ACC112 (cell line): ENCODE results near the gene CARMIL1.

Experiments used
- H2AFZ ChIP-seq: fragments of 200-600 bp; sonication (generic); one replicate; pipeline ENCODE4 v1.6.0; 2017; ENCODE audit warnings: antibody characterized with exemption, low read length; ENCODE audit not compliant: unreplicated experiment
- H3K27ac ChIP-seq: fragments of 200-600 bp; sonication (generic); 2 replicates; pipeline ENCODE4 v1.5.1; 2014; ENCODE audit warnings: low read depth, mild to moderate bottlenecking, antibody characterized with exemption, low read length, moderate library complexity
- H3K27me3 ChIP-seq: fragments of 200-600 bp; sonication (generic); 2 replicates; pipeline ENCODE4 v1.6.1; 2014; ENCODE audit warnings: mild to moderate bottlenecking, antibody characterized with exemption, low read length, moderate library complexity, mixed read lengths; ENCODE audit not compliant: insufficient read depth
- H3K36me3 ChIP-seq: fragments of 200-600 bp; sonication (generic); 2 replicates; pipeline ENCODE4 v1.6.1; 2016; ENCODE audit warnings: mild to moderate bottlenecking, antibody characterized with exemption, low read length, moderate library complexity, mixed read lengths; ENCODE audit not compliant: insufficient read depth
- H3K4me1 ChIP-seq: fragments of 200-600 bp; sonication (generic); one replicate; pipeline ENCODE4 v1.6.1; 2016; ENCODE audit warnings: low read length, mixed read lengths; ENCODE audit not compliant: insufficient read depth, unreplicated experiment, control insufficient read depth
- H3K4me3 ChIP-seq: fragments of 200-600 bp; sonication (generic); 2 replicates; pipeline ENCODE4 v1.5.1; 2014; ENCODE audit warnings: mild to moderate bottlenecking, low read depth, low read length
- H3K79me2 ChIP-seq: fragments of 200-600 bp; sonication (generic); one replicate; pipeline ENCODE4 v1.6.0; 2016; ENCODE audit warnings: low read length; ENCODE audit not compliant: control insufficient read depth, unreplicated experiment, insufficient read depth

Gene CARMIL1

DNA sequence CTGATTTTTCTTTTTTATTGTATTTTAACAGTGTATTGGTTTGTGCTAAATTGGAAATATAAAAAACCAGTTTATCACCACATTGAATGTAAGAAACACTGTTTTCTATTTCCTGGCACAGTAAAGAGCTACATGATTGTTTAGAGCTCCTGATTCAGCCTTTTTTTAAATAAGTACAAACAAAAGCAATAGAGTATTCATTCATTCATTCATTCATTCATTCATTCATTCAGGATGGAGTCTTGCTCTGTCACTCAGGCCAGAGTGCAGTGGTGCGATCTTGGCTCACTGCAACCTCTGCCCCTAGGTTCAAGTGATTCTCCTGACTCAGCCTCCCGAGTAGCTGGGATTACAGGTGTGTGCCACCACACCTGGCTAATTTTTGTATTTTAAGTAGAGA, 276.0 kb downstream of the CARMIL1 start:
- no peaks in the 10 kb centered on the region for H3K27me3 ChIP-seq
- no peak overlapping the region for H2AFZ ChIP-seq
- no peaks in the 10 kb centered on the region for H3K36me3 ChIP-seq
- no peak overlapping the region for H3K4me3 ChIP-seq
- H3K4me1 ChIP-seq, result no peaks in the 10 kb centered on the region
- no peaks in the 10 kb centered on the region for H3K79me2 ChIP-seq
- no peak overlapping the region for H3K27ac ChIP-seq

- no peak overlapping the region for H2AFZ ChIP-seq
- H3K4me1 ChIP-seq, result no peaks in the 10 kb centered on the region
- H3K27me3 ChIP-seq, result no peaks in the 10 kb centered on the region
- no peak overlapping the region for H3K27ac ChIP-seq
- no peak overlapping the region for H3K4me3 ChIP-seq
- no peaks in the 10 kb centered on the region for H3K79me2 ChIP-seq
- H3K36me3 ChIP-seq, result no peaks in the 10 kb centered on the region
Observed at GRCh38 chr6:25556516-25556915, 277.3 kb downstream of the CARMIL1 start.

- no peak overlapping the region for H2AFZ ChIP-seq
- no peaks in the 10 kb centered on the region for H3K79me2 ChIP-seq
- no peaks in the 10 kb centered on the region for H3K27me3 ChIP-seq
- H3K4me1 ChIP-seq, result no peaks in the 10 kb centered on the region
- H3K4me3 ChIP-seq, result no peak overlapping the region
- no peaks in the 10 kb centered on the region for H3K36me3 ChIP-seq
- no peak overlapping the region for H3K27ac ChIP-seq
Observed at GRCh38 chr6:25558155-25558817, 279.1 kb downstream of the CARMIL1 start.

DNA sequence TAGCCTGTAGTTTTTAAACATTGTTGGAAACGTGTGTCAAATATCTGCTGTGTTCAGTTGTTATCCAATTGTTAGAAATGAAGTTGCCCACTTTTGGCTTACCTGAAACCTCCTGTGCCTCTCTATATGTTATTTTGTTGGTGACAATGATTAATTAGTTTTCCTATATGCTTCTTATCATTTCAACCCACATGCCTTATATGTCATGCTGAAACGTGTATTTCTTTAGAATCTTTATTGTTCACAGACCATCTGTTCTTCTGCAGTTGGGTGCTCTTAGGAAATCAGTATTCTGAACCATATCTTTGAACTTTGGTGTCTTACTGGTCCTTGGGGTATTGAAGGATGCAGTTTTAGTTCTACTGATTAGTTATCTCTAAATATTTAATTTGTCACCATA, 281.7 kb downstream of the CARMIL1 start:
- H3K4me3 ChIP-seq, result no peak overlapping the region
- H3K79me2 ChIP-seq, result no peaks in the 10 kb centered on the region
- no peak overlapping the region for H2AFZ ChIP-seq
- H3K27ac ChIP-seq, result no peak overlapping the region
- H3K4me1 ChIP-seq, result no peaks in the 10 kb centered on the region
- no peaks in the 10 kb centered on the region for H3K36me3 ChIP-seq
- no peaks in the 10 kb centered on the region for H3K27me3 ChIP-seq

DNA sequence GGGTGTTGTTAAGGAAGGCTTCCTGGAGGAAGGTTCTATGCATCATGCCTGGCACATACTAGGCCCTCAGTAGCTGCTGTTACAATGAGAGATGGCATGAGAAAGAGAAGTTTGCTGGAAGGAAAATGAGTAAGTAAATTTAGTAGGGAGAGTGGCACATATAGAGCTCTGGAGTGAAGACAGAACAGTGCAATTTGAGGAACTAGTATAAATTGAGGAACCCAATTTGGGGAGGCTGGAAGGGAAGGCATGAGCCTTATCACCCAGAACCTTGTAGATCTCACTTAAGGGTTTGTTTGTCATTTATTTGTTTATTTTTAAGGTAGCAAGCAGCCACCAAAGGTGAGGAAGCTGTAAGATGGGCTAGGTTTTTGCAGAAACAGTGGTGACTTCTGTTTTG, 285.8 kb downstream of the CARMIL1 start:
- Histone ChIP-seq H3K27ac (no peak overlapping the region), H3K27me3 (no peaks in the 10 kb centered on the region), H3K36me3 (no peaks in the 10 kb centered on the region), H3K79me2 (no peaks in the 10 kb centered on the region), H3K4me3 (no peak overlapping the region), H2AFZ (no peak overlapping the region), H3K4me1 (no peaks in the 10 kb centered on the region)

GRCh38 chr6:25570578-25570977, 291.4 kb downstream of the CARMIL1 start:
- Histone ChIP-seq H3K4me3 (no peak overlapping the region), H3K4me1 (peaks cover 5% of the 10 kb centered on the region)

DNA sequence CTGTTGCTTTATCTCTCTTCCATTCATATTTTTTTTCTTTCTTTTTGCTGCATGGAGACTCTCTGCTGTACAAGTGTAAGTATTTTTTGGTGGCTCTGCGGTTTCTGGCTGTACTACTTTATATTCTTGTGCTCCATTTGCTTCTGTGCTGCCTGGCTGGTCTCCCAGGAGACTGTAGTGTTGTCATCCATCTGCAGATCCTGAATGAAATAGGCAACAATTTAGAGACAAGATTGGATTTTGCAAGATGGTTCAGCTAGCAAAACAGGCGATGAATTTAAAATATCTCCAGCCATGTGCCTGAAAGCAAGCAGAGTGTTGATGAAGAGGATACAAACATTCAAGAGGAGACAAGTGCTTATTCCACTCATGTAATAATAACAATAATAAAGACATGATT, 297.7 kb downstream of the CARMIL1 start:
- H3K4me1 ChIP-seq, result no peaks in the 10 kb centered on the region
- H3K79me2 ChIP-seq, result no peaks in the 10 kb centered on the region
- H3K36me3 ChIP-seq, result no peaks in the 10 kb centered on the region
- no peak overlapping the region for H2AFZ ChIP-seq
- H3K4me3 ChIP-seq, result no peak overlapping the region
- H3K27me3 ChIP-seq, result no peaks in the 10 kb centered on the region
- H3K27ac ChIP-seq, result no peak overlapping the region

More at GRCh38 chr6:25570578-25570977, 291.4 kb downstream of the CARMIL1 start:
- no peaks in the 10 kb centered on the region for H3K79me2 ChIP-seq
- H3K27ac ChIP-seq, result no peak overlapping the region
- H3K27me3 ChIP-seq, result no peaks in the 10 kb centered on the region
- no peak overlapping the region for H2AFZ ChIP-seq
- no peaks in the 10 kb centered on the region for H3K36me3 ChIP-seq

GRCh38 chr6:25578538-25578937, 299.4 kb downstream of the CARMIL1 start:
- no peaks in the 10 kb centered on the region for H3K36me3 ChIP-seq
- no peaks in the 10 kb centered on the region for H3K79me2 ChIP-seq
- no peaks in the 10 kb centered on the region for H3K27me3 ChIP-seq
- H3K4me3 ChIP-seq, result no peak overlapping the region
- H3K4me1 ChIP-seq, result no peaks in the 10 kb centered on the region
- H3K27ac ChIP-seq, result no peak overlapping the region
- H2AFZ ChIP-seq, result no peak overlapping the region

GRCh38 chr6:25579391-25579883, 300.3 kb downstream of the CARMIL1 start:
- Histone ChIP-seq H3K79me2 (no peaks in the 10 kb centered on the region), H2AFZ (no peak overlapping the region), H3K36me3 (no peaks in the 10 kb centered on the region), H3K27ac (no peak overlapping the region), H3K4me1 (no peaks in the 10 kb centered on the region), H3K4me3 (no peak overlapping the region), H3K27me3 (no peaks in the 10 kb centered on the region)

DNA sequence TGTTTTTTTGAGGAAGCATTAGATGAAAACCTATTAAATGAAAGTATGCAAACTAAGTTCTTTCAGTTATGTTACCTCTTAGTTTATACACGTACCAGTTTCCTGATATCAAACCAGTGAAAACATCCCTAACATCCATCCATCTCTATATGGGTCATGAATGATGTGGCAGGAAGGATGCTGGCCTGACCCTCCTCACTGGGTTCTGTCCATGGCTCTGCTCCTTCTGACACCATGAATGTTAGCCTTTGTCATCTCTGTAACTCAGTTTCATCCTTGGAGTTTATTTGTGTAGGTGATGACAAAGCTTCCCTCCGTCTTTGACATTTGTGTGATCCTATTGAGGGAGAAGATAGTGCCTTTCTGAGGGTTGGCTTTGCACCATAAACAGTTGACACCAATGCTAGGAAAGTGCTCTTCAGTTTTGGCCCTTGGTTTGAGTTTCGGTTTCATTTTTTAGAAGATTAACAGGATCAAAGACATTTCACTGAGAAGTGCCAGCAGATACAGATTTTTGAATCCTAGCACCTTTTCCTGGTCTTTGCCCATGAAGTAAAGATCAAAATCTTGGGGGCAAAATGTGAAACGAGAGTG, 300.8 kb downstream of the CARMIL1 start:
- no peak overlapping the region for H3K4me3 ChIP-seq
- no peaks in the 10 kb centered on the region for H3K79me2 ChIP-seq
- no peaks in the 10 kb centered on the region for H3K36me3 ChIP-seq
- no peaks in the 10 kb centered on the region for H3K4me1 ChIP-seq
- H3K27me3 ChIP-seq, result no peaks in the 10 kb centered on the region
- H2AFZ ChIP-seq, result no peak overlapping the region
- no peak overlapping the region for H3K27ac ChIP-seq

GRCh38 chr6:25582101-25582500, 302.9 kb downstream of the CARMIL1 start:
- Histone ChIP-seq H3K4me3 (no peak overlapping the region), H3K27ac (no peak overlapping the region), H3K4me1 (no peaks in the 10 kb centered on the region), H3K27me3 (no peaks in the 10 kb centered on the region), H3K36me3 (no peaks in the 10 kb centered on the region), H2AFZ (no peak overlapping the region), H3K79me2 (no peaks in the 10 kb centered on the region)
